Muscle of back (tissue), 13 donors: ENCODE data around the gene NDRG4. TPM values are rescaled to one million over a fixed set of nuclear protein-coding genes. Genes with fewer than 3 reads are reported as not detected.

Source experiments
- DNase-seq, 3 donors: peaks; one replicate each; pipeline versions ENCODE4 v3.0.0 to v3.0.0-alpha.2; 2013
- long read RNA-seq, 9 donors: transcript quantifications; one replicate each; lab custom pipeline, GENCODE V29; 2026
- polyA plus RNA-seq, 10 donors: library from polyadenylated mRNA; unstranded; fragments of 120-200 nt; gene quantifications; one replicate each; pipeline ENCODE4 v1.2.1, GENCODE V29; 2013; ENCODE audit not compliant: insufficient read length in 10 of 10

NDRG4 gene, protein sequence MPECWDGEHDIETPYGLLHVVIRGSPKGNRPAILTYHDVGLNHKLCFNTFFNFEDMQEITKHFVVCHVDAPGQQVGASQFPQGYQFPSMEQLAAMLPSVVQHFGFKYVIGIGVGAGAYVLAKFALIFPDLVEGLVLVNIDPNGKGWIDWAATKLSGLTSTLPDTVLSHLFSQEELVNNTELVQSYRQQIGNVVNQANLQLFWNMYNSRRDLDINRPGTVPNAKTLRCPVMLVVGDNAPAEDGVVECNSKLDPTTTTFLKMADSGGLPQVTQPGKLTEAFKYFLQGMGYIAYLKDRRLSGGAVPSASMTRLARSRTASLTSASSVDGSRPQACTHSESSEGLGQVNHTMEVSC
- polyA plus RNA-seq, result 10 to 100 TPM in 6 of 10 donors, 1 to 10 TPM in 4; 8.8 to 21.0 (median 11.6) TPM
- long read RNA-seq, donor 1, partial matches to known transcripts, result 0 of 4 reads
- long read RNA-seq, donor 1, other reads (novel, unspliced or antisense), result 0 of 4 reads
- long read RNA-seq, donor 2, partial matches to known transcripts, result 0 of 4 reads
- long read RNA-seq, donor 2, other reads (novel, unspliced or antisense), result 0 of 4 reads
- long read RNA-seq, donor 3, result 0 reads
- long read RNA-seq, donor 4, partial matches to known transcripts, result 0 of 3 reads
- long read RNA-seq, donor 4, other reads (novel, unspliced or antisense), result 0 of 3 reads
- long read RNA-seq, donor 5, transcript NDRG4-219 (1 exons, 2,700 nt), result major isoform, 7 of 11 reads
- long read RNA-seq, donor 5, partial matches to known transcripts, result 0 of 11 reads
- long read RNA-seq, donor 5, other reads (novel, unspliced or antisense), result 0 of 11 reads
- long read RNA-seq, donor 6, partial matches to known transcripts, result 0 of 3 reads
- long read RNA-seq, donor 6, other reads (novel, unspliced or antisense), result 0 of 3 reads
- long read RNA-seq, donor 7, transcript NDRG4-219 (1 exons, 2,700 nt), result major isoform, 5 of 6 reads
- long read RNA-seq, donor 7, partial matches to known transcripts, result 0 of 6 reads
- long read RNA-seq, donor 7, other reads (novel, unspliced or antisense), result 0 of 6 reads
- long read RNA-seq, donor 8, transcript NDRG4-219 (1 exons, 2,700 nt), result major isoform, 7 of 8 reads
- long read RNA-seq, donor 8, partial matches to known transcripts, result 0 of 8 reads
- long read RNA-seq, donor 8, other reads (novel, unspliced or antisense), result 0 of 8 reads
- long read RNA-seq, donor 9, partial matches to known transcripts, result 0 of 3 reads
- long read RNA-seq, donor 9, other reads (novel, unspliced or antisense), result 0 of 3 reads

- DNase-seq, result peak; percentile 71 to 87 (median 77)
Observed at GRCh38 chr16:58499615-58500351, at the start of gene NDRG4. NDRG4 (plus strand) TSS chr16:58500143; CDS start chr16:58500249, 106 bp downstream.

DNA sequence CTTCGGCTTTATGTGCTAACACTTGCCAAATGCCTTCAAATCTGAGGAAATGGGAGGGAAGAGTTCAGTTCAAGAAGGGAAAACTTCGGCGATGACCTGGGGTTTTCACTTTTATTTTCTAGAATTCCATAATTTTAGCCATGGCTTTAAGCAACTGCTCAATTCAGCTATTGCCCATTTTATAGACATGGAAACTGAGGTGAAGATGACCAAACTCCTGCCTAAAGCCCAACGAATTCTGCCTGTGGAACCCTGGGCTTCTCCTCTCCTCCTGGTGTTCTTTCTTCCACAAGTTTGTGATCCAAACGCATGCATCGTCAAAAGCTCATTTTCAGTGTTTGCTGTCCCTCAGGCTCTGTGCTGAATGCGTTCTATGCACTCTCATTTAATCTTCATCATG lies 49.4 kb upstream of the NDRG4 start:
- no peak for DNase-seq

DNA sequence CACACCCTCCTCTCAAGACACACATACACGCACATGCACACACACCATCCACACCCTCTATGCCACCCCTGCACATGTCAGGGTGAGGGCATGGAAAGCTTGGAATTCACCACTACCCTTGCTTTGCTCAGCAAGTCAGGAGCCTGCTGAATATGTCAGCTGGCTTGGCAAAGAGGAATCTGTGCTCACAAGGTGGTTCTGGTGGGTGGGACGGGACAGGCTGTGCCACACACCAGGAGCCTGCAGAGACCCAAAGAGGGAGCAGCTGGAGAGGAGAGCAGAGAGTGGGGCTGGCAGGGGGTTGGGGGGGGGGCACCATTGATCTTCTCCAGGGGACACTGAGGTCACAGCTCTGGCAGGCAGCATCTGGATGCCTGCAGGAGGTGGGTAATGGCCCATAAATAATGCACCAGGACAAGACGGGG lies 48.7 kb upstream of the NDRG4 start:
- no peak for DNase-seq

GRCh38 chr16:58451945-58452401 lies 48.0 kb upstream of the NDRG4 start:
- no peak for DNase-seq

GRCh38 chr16:58452640-58453039 lies 47.3 kb upstream of the NDRG4 start:
- DNase-seq, result no peak

GRCh38 chr16:58454178-58454577 lies 45.8 kb upstream of the NDRG4 start:
- no peak for DNase-seq

DNA sequence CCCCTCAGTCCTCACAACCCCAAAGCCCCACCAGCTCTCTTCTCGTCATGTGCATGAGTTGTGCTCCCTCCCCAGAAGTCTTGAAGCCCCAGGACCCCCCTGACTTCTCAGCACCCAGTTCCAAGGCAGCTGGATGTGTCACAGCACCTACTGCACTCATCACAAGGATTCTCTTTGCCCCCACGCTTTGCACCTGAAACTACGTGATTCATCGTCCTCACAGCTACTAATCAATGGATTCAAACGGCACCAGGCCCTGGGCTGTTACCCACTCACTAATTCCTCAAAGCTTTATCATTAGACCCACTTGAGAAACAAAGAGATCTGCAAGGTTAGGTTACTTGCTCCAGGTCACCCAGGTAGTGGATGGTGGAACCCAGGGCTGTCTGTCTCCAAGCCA lies 45.1 kb upstream of the NDRG4 start:
- DNase-seq, result no peak

DNA sequence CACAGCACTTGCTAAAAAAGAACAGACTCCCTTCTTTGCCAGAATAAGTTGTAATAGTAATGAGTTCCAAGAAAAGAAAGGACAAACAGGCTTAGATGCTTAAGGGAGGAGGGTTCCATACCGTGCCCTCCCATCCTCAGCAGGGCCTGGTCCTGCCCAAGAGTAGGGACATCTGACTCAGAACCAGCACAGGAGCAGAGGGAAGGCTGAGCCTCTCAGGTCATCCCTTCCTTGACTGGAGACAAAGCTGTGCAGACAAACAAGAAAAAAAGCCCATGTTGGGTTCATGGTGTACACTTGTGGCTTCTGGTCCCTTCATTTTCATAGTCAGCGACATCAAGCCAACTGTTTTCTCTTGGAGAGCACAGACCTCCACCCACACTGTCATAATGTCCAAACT lies 44.2 kb upstream of the NDRG4 start:
- DNase-seq, result no peak

- no peak for DNase-seq
Observed at GRCh38 chr16:58456193-58456592, 43.8 kb upstream of the NDRG4 start.

- no peak for DNase-seq
Observed at GRCh38 chr16:58458606-58459343, 41.2 kb upstream of the NDRG4 start.

GRCh38 chr16:58459344-58460218 lies 40.4 kb upstream of the NDRG4 start:
- no peak for DNase-seq

- DNase-seq, result no peak
Observed at GRCh38 chr16:58460219-58460610, 39.7 kb upstream of the NDRG4 start.

GRCh38 chr16:58461056-58461455 lies 38.9 kb upstream of the NDRG4 start:
- DNase-seq, result no peak

DNA sequence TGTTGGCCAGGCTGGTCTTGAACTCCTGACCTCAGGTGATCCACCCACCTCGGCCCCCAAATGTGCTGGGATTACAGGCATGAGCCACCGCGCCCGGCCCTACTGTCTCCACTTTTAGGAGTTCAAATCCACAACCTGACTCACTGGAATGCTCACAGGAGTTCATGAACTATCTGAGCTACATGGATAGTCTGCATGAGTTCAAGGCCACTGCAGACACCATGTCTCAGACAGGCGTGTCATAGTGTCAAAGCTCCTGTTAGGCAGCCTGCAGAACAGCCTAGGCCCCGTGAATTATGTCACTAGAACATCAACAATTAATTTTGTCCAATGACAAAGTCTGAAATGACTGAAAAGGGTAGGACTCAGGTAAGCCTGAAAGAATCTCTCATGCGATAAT lies 38.3 kb upstream of the NDRG4 start:
- DNase-seq, result no peak

- DNase-seq, result no peak
Observed at GRCh38 chr16:58462089-58462488, 37.9 kb upstream of the NDRG4 start.

GRCh38 chr16:58462499-58462996 lies 37.4 kb upstream of the NDRG4 start:
- no peak for DNase-seq

GRCh38 chr16:58462997-58463941 lies 36.7 kb upstream of the NDRG4 start:
- peak in 1 of 3 donors; percentile 23 for DNase-seq
